Trophoblast cell (in vitro differentiated cells and primary cell): Measurements from ENCODE around the gene SLC9A1.
A peak's percentile ranks its signal among the peaks of the same experiment; 100 is the strongest.
"Not testable (repeated sequence)": the region's sequence is repeated elsewhere in the genome, so short reads cannot be mapped to it uniquely, and the experiment has no call there.

ENCODE experiments used
- DNase-seq, 2 donors: peaks; one replicate each; pipeline ENCODE4 v3.0.0-alpha.2; 2016
- H2AFZ ChIP-seq: 2 replicates; pipeline ENCODE4 v1.6.1; 2013; ENCODE audit warnings: low read length, moderate library complexity, mild to moderate bottlenecking; ENCODE audit not compliant: insufficient read depth, poor library complexity
- H2AK5ac ChIP-seq: 2 replicates; pipeline ENCODE4 v1.6.1; 2013; ENCODE audit warnings: mild to moderate bottlenecking, low read length
- H2BK120ac ChIP-seq: 2 replicates; pipeline ENCODE4 v1.6.1; 2013; ENCODE audit warnings: low read length, mild to moderate bottlenecking, moderate library complexity; ENCODE audit not compliant: insufficient read depth, poor library complexity
- H2BK12ac ChIP-seq: 2 replicates; pipeline ENCODE4 v1.6.1; 2013; ENCODE audit warnings: mild to moderate bottlenecking, low read length, moderate library complexity
- H2BK5ac ChIP-seq: 2 replicates; pipeline ENCODE4 v1.6.1; 2013; ENCODE audit warnings: low read length, low read depth, moderate library complexity, mild to moderate bottlenecking; ENCODE audit not compliant: poor library complexity
- H3K14ac ChIP-seq: 2 replicates; pipeline ENCODE4 v1.6.1; 2013; ENCODE audit warnings: mild to moderate bottlenecking, low read length
- H3K18ac ChIP-seq: 2 replicates; pipeline ENCODE4 v1.6.1; 2013; ENCODE audit warnings: mild to moderate bottlenecking, low read length
- H3K23ac ChIP-seq: 2 replicates; pipeline ENCODE4 v1.6.1; 2013; ENCODE audit warnings: low read length
- H3K27ac ChIP-seq: 2 replicates; pipeline ENCODE4 v1.5.1; 2013; ENCODE audit warnings: low read depth, mild to moderate bottlenecking, inconsistent platforms, low read length, moderate library complexity
- H3K27me3 ChIP-seq: 2 replicates; pipeline ENCODE4 v1.6.1; 2013; ENCODE audit warnings: inconsistent platforms, mild to moderate bottlenecking, low read length, moderate library complexity; ENCODE audit not compliant: insufficient read depth
- H3K36me3 ChIP-seq, 2 experiments: 1 replicate in 1 of 2; 2 replicates in 1 of 2; pipeline ENCODE4 v1.6.1; 2013; ENCODE audit warnings: low read length in 2 of 2, mild to moderate bottlenecking in 2 of 2, moderate library complexity in 1 of 2; ENCODE audit not compliant: insufficient read depth in 2 of 2, control insufficient read depth in 1 of 2
- H3K4ac ChIP-seq: 2 replicates; pipeline ENCODE4 v1.6.1; 2013; ENCODE audit warnings: low read depth, mild to moderate bottlenecking, low read length, moderate library complexity
- H3K4me1 ChIP-seq, 2 experiments: 1 replicate in 1 of 2; 2 replicates in 1 of 2; pipeline ENCODE4 v1.6.1; 2013; ENCODE audit warnings: low read length in 2 of 2, mild to moderate bottlenecking in 2 of 2, moderate library complexity in 1 of 2; ENCODE audit not compliant: insufficient read depth in 2 of 2, control insufficient read depth in 1 of 2
- H3K4me2 ChIP-seq: 2 replicates; pipeline ENCODE4 v1.6.1; 2013; ENCODE audit warnings: inconsistent platforms, mild to moderate bottlenecking, low read length, moderate library complexity
- H3K4me3 ChIP-seq: 2 replicates; pipeline ENCODE4 v1.5.1; 2013; ENCODE audit warnings: mild to moderate bottlenecking, low read depth, low read length, inconsistent platforms
- H3K79me1 ChIP-seq: one replicate; pipeline ENCODE4 v1.6.1; 2013; ENCODE audit warnings: low read length
- H3K79me2 ChIP-seq: 2 replicates; pipeline ENCODE4 v1.6.1; 2013; ENCODE audit warnings: low read length, mild to moderate bottlenecking; ENCODE audit not compliant: control insufficient read depth, insufficient read depth, poor library complexity
- H3K9ac ChIP-seq: 2 replicates; pipeline ENCODE4 v1.6.1; 2013; ENCODE audit warnings: mild to moderate bottlenecking, low read length
- H3K9me3 ChIP-seq: 2 replicates; pipeline ENCODE4 v1.6.1; 2013; ENCODE audit warnings: low read depth, mild to moderate bottlenecking, control low read depth, inconsistent platforms, low read length; ENCODE audit not compliant: insufficient read depth
- H4K12ac ChIP-seq: 2 replicates; pipeline ENCODE4 v1.6.1; 2013; ENCODE audit warnings: low read depth, mild to moderate bottlenecking, low read length, moderate library complexity
- H4K8ac ChIP-seq: 2 replicates; pipeline ENCODE4 v1.6.1; 2013; ENCODE audit warnings: low read depth, mild to moderate bottlenecking, low read length, moderate library complexity
- H4K91ac ChIP-seq: one replicate; pipeline ENCODE4 v1.6.1; 2013; ENCODE audit warnings: low read depth, mild to moderate bottlenecking, low read length, moderate library complexity
- WGBS: extraction: QIAGEN DNeasy Blood & Tissue Kit; methylation state at CpG from one replicate; pipeline ENCODE4 v1.1.7; 2013; ENCODE audit warnings: missing lambda C conversion rate; ENCODE audit not compliant: insufficient read length, insufficient coverage; ENCODE audit errors: extremely low coverage; 5-methylcytosine and 5-hydroxymethylcytosine counted together

SLC9A1 gene

GRCh38 chr1:27176954-27177353 lies 22.0 kb upstream of the SLC9A1 start:
- no peak for DNase-seq
- Histone ChIP-seq H3K79me2 (no peaks in the 10 kb centered on the region), H3K4ac (no peak overlapping the region), H2AFZ (no peak overlapping the region), H4K91ac (no peak overlapping the region), H3K23ac (no peak overlapping the region), H3K9ac (no peak overlapping the region), H2BK12ac (no peak overlapping the region), H2AK5ac (no peak overlapping the region), H3K4me3 (no peak overlapping the region), H3K79me1 (no peaks in the 10 kb centered on the region), H3K27ac (no peak overlapping the region), H3K18ac (no peak overlapping the region), H3K27me3 (no peaks in the 10 kb centered on the region), H3K14ac (no peak overlapping the region), H3K9me3 (no peaks in the 10 kb centered on the region), H2BK120ac (no peak overlapping the region), H3K4me2 (no peak overlapping the region), H4K12ac (no peak overlapping the region), H3K36me3 (no peaks in the 10 kb centered on the region), H3K4me1 (no peaks in the 10 kb centered on the region), H2BK5ac (no peak overlapping the region), H4K8ac (no peak overlapping the region)
- WGBS: no CpG with 5 or more reads among the region's 26 CpGs

DNA sequence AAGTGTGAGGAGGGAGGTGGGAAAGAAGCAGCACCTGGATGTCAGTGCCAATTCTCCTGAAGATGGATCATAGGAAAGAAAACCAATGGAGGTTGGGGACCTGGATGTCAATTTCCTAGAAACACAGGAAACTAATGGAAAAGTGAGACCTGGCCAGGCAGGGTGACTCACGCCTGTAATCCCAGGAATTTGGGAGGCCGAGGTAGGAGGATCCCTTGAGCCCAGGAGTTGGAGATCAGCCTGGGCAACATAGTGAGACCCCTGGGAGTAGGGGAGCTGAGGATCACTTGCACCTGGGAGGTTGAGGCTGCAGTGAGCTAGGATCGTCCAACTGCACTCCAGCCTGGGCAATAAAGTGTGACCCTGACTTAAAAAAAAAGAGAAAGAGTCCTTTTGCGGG lies 21.4 kb upstream of the SLC9A1 start:
- H2BK12ac ChIP-seq: no peak overlapping the region
- no CpG with 5 or more reads among the region's 4 CpGs for WGBS

DNA sequence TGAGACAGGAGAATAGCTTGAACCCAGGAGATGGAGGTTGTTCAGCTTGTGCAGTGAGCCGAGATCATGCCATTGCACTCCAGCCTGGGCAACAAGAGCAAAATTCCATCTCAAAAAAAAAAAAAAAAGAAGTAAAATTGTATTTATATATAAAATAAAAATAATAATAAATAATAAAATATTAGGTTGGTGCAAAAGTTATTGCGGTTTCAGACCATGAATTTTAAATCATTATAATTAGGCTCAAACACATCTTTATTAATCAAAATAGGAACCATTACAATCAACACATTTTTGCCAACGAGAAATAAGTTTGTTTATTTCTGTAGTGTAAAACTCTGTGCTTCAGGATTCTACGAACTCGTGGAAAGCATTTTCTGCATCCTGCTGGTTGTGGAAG lies 18.1 kb upstream of the SLC9A1 start:
- no CpG with 5 or more reads among the region's 5 CpGs for WGBS
- not testable (repeated sequence) for H3K4me2 ChIP-seq, H2BK5ac ChIP-seq, H2AK5ac ChIP-seq, H3K79me1 ChIP-seq, H4K12ac ChIP-seq, H3K27me3 ChIP-seq, H3K9me3 ChIP-seq, H3K18ac ChIP-seq, H4K91ac ChIP-seq, H3K14ac ChIP-seq, H3K79me2 ChIP-seq, H3K4me1 ChIP-seq, H3K4me3 ChIP-seq, H2AFZ ChIP-seq, H3K9ac ChIP-seq, H3K23ac ChIP-seq, H4K8ac ChIP-seq, H2BK120ac ChIP-seq, DNase-seq, H2BK12ac ChIP-seq, H3K27ac ChIP-seq, H3K4ac ChIP-seq, H3K36me3 ChIP-seq

More for the DNA sequence above, 21.4 kb upstream of the SLC9A1 start:
- no peak overlapping the region for H2BK5ac ChIP-seq
- H3K4ac ChIP-seq: no peak overlapping the region
- H3K36me3 ChIP-seq: no peaks in the 10 kb centered on the region
- H4K12ac ChIP-seq: no peak overlapping the region
- H3K9ac ChIP-seq: no peak overlapping the region
- H3K79me2 ChIP-seq: no peaks in the 10 kb centered on the region
- peak in 1 of 2 donors; percentile 56 for DNase-seq
- no peak overlapping the region for H4K91ac ChIP-seq
- no peak overlapping the region for H2BK120ac ChIP-seq
- H3K14ac ChIP-seq: no peak overlapping the region
- no peak overlapping the region for H2AK5ac ChIP-seq
- no peak overlapping the region for H3K23ac ChIP-seq
- no peak overlapping the region for H2AFZ ChIP-seq
- no peaks in the 10 kb centered on the region for H3K79me1 ChIP-seq
- no peak overlapping the region for H3K4me2 ChIP-seq
- no peaks in the 10 kb centered on the region for H3K9me3 ChIP-seq
- H3K4me1 ChIP-seq: no peaks in the 10 kb centered on the region
- no peak overlapping the region for H3K4me3 ChIP-seq
- no peaks in the 10 kb centered on the region for H3K27me3 ChIP-seq
- no peak overlapping the region for H3K27ac ChIP-seq
- no peak overlapping the region for H4K8ac ChIP-seq
- no peak overlapping the region for H3K18ac ChIP-seq

- Histone ChIP-seq H3K36me3 (no peaks in the 10 kb centered on the region), H3K23ac (no peak overlapping the region), H2BK5ac (peak overlapping the region; percentile 66), H3K9me3 (no peaks in the 10 kb centered on the region), H3K79me1 (peaks cover 9% of the 10 kb centered on the region), H3K27ac (peak overlapping the region; percentile 89), H3K4me1 (peaks cover 9 to 11% of the 10 kb centered on the region in 2 experiments), H3K4me2 (peak overlapping the region; percentile 9), H2AK5ac (no peak overlapping the region), H3K27me3 (no peaks in the 10 kb centered on the region), H3K4me3 (no peak overlapping the region), H3K9ac (no peak overlapping the region), H3K4ac (peak overlapping the region; percentile 75), H3K79me2 (no peaks in the 10 kb centered on the region), H4K12ac (no peak overlapping the region), H3K14ac (peak overlapping the region; percentile 57), H2BK120ac (peak overlapping the region; percentile 93), H2BK12ac (peak overlapping the region; percentile 94), H4K8ac (no peak overlapping the region), H2AFZ (no peak overlapping the region), H3K18ac (no peak overlapping the region), H4K91ac (peak overlapping the region; percentile 88)
- WGBS: no CpG with 5 or more reads among the region's 4 CpGs
- no peak for DNase-seq
Measured at GRCh38 chr1:27166929-27167328, 12.0 kb upstream of the SLC9A1 start.
